ENCODE data around the gene C15orf62.

Gene C15orf62

DNA sequence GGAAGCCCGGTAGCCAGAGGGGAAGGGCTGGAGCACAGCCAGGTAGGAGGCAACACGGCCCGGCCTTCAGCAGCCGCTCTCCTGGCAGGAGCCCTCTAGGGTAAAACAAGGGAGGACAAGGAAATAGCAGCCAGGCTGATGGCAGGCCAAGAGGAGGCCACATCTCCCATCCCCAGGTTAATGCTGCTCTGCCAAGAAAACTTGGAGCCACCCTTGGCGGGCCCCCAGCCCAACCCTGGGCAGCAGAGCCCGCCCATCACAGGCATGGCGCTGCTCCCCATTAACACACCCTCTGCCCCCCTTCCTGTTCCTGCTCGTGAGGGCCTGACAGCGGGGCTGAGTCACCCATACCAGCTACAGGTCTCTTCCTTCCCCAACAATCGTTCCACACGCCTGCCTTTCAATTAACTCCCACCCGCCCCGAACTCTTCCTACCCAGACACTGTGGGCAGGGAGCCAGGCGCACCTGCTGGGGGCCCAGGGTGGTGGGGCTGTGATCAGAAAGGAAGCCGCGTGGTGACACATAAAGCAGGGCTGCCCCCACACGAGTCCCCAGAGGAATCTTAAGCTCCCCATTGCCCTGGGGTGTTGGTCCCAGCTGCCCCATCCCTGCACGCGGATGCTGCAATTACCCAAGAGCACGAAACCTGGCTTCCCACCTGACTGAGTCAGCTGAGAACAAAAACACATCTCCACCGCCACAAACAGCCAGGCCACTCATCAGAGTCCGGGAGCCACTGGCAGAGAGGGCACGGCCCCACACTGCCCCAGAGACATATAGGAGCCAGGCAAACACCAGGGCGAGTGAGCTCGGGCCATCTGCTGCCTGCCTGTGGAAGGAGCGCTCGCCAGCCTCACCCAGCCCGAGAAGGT is at the start of gene C15orf62:
Gene C15orf62 (plus strand): TSS at position 707 of the 873 bp plus-strand sequence. CDS start 516 bp downstream, outside the sequence.
- peak; percentile 19 for DNase-seq (ENCODE audit: low spot score)

GRCh38 chr15:40721701-40722100 is 48.1 kb upstream of the C15orf62 start:
- DNase-seq (ENCODE audit: low spot score): no peak

GRCh38 chr15:40722354-40722753 is 47.4 kb upstream of the C15orf62 start:
- DNase-seq (ENCODE audit: low spot score): no peak

DNA sequence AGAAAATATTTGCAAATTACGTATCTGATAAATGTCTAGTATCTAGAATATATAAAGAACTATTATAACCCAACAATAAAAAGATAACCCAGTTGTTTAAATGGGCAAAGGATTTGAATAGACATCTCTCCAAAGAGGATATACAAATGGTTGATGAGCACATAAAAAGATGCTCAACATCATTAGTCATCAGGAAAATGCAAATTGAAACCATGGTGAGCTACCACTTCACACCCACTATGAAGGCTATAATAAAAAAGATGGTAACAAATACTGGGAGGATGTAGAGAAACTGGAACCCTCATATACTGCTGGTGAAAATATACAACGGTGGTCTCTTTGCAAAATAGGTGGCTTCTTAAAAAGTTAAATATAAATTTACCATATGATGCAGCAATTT is 46.8 kb upstream of the C15orf62 start:
- DNase-seq (ENCODE audit: low spot score): no peak

- DNase-seq (ENCODE audit: low spot score): no peak
Measured at GRCh38 chr15:40723919-40724318, 45.9 kb upstream of the C15orf62 start.

DNA sequence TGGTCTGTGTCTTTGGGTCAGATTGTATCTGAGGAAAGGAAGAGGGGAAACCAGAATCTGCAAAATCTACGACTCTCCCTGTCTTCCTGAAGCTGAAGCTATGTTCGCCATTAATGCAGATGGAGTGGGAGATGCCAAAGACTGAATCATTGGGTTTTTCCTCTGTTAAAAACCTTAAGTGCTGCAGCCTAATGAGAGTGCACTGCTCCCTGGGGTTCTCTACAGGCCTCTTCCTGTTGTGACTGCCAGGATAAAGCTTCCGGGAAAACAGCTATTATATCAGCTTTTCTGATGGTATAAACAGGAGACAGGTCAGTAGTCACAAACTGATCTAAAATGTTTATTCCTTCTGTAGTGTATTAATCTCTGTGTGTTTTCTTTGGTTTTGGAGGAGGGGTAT is 38.7 kb upstream of the C15orf62 start:
- no peak for DNase-seq (ENCODE audit: low spot score)

GRCh38 chr15:40736575-40736974 is 33.2 kb upstream of the C15orf62 start:
- no peak for DNase-seq (ENCODE audit: low spot score)

DNA sequence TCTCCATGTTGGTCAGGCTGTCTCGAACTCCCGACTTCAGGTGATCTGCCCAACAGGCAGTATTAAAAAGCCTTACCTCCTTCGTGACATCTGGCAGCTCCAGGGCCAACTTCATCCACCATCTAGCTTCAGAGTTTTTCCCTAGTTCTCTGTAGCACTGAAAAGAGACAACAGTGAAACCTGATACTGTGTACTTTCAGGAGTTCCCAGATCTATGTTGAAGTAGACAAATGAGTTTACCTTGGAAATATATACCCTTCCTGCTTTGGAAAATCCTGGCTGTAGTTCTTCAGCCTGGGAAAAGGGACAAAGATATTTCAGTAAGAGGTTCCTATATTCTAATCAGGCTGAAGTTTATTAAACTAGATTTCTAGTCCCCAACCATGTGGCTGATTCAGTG is 32.7 kb upstream of the C15orf62 start:
- no peak for DNase-seq (ENCODE audit: low spot score)

DNA sequence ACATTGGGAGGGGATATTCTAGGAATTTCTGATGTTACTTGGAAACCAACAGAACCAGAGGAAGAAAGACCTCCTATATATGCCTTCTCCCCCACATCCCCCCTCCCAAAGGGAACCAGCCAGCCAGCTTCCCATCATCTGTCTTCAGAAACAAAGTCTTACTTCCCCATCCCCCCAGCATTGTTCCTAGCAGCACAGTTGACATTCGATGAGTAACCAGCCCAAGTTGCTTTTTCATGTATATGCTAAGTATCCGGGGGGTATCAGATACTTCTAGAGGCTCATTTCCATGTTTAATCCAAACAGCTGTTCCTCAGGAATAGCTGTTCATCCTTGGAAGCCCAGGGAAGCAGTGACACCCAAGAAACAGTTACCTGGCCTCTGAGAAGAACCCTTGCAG is 30.7 kb upstream of the C15orf62 start:
- no peak for DNase-seq (ENCODE audit: low spot score)

GRCh38 chr15:40739854-40740253 is 29.9 kb upstream of the C15orf62 start:
- no peak for DNase-seq (ENCODE audit: low spot score)

DNA sequence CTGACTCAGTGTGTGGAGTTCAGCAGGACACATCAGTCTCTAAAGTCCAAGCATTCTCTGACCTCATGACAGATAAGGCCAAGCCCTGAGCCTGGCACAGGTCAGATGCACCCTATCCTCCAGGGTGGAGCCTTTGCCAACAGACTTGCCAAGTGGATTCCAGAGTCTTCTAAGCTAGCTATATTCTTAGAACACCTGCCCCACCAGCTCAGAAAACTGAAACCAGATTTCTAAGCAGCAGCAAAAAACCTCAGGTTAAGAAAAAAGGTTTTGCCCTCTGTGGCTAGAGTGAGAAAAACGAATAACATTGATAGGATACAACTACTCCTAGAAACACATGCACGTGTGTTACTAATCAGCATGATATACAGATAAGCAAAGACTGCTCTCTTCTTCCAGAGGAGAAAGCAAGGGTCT is 26.3 kb upstream of the C15orf62 start:
- no peak for DNase-seq (ENCODE audit: low spot score)

GRCh38 chr15:40743921-40744814 is 25.6 kb upstream of the C15orf62 start:
- DNase-seq (ENCODE audit: low spot score): no peak

- DNase-seq (ENCODE audit: low spot score): no peak
Measured at GRCh38 chr15:40744815-40745152, 25.0 kb upstream of the C15orf62 start.

- DNase-seq (ENCODE audit: low spot score): no peak
Measured at GRCh38 chr15:40746916-40747418, 22.8 kb upstream of the C15orf62 start.

DNA sequence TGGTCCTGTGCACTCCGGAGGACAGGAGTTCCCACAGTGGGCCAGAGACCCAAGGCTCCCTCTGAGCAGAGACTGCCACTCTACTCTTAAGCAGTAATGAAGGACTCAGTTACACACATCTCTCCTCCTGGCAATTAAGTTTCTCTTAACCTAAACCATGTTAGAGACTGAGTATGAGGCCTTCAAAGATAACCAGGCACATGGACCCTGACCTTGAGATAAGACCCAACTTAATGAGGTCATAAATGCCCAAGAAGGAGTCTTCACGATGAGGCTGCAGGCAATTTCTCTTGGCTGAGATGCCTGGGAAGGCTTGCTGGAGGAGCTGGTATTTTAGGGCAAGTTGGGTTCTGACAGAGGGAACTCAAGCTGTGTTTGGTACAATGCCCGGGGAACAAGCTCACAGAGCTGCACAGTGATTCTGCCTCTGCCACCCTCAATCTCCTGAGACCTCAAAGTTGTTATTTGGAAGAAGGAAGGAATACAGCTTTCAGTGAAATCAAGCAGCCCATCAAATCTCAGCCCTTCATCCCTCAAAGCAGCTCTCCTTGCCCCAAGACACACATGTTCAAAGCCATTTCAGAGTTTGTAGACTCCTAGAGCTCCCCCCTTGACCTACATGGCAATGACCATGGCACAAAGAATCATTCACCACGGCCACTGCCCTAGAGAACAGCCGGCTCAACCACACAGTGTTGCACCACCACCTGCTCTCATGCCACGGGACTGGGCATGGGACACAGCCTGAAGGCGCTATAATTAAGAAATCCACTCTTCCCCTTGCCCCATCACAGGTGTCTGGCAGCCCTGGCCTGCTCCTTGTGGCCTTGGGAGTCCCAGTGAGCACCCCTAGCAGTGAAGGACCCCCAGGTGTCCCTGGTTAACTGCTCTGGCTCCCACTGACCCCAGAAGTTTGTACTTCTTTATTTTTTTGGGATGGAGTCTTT is 21.8 kb upstream of the C15orf62 start:
- DNase-seq (ENCODE audit: low spot score): no peak

- DNase-seq (ENCODE audit: low spot score): no peak
Measured at GRCh38 chr15:40749151-40749630, 20.6 kb upstream of the C15orf62 start.

DNA sequence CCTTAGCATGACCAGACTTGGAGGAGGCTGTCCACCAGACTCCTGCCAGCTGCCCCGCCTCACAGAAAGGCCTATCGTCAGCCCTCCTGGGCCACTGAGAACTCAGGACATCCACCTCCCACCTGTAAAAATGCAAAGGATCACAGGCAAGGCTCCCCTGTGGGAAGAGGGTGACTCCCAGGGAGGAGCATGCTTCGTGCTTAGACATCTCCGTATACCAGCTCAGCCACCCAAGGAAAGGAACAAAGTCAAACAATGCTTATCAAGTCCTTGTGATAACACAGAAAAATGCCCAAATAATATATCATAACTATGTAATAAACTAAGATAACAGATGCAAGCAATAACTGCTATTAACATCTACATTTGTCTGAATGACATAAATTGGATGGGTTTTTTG is 18.9 kb upstream of the C15orf62 start:
- DNase-seq (ENCODE audit: low spot score): no peak

GRCh38 chr15:40751745-40752144 is 18.0 kb upstream of the C15orf62 start:
- no peak for DNase-seq (ENCODE audit: low spot score)

GRCh38 chr15:40754574-40754882 is 15.3 kb upstream of the C15orf62 start:
- DNase-seq (ENCODE audit: low spot score): no peak

DNA sequence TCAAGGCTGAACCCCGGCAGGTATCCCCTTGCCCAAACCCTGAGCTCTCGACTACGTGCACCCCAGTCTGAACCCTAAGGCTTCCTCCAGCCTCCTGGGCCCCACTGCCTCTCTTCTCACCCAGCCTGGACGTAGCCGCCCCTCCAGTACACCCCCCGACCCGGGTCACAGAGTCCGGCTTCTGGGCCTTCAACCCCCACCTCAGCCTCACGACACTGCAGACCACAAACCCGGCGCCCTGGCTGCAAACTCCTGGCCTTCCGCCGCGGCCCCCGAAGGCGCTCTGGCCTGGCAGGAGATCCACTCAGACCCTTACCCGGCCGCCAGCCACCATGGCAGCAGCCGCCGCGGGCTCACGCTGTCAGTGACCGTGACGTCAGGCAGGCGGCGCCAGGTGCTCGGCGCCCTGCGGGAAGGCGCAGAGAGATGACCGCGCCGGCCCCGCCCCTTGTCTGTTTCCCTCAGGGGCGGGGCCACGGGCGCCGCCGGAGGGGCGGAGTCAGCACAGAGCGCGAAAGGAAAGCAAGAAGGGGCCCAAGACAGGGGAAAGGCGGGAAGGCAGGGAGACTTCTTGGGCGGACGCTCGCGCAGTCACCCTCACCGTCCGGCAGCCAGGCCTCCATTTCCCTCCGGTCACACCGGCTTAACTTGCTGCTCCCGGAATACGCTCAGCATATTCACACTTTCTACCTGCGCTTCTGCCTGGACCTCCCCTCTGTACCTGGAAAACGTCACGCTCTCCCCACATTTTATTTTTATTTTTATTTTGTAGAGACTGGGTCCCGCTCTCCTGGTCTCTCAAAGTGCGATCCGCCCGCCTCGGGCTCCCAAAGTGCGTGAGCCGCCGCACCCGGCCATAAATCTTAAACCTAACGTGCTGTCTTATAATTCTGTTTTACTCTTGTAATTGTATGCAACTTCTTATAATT is 14.6 kb upstream of the C15orf62 start, which contains the start of gene RMDN3:
Gene RMDN3 (minus strand): TSS at position 372 of the 929 bp plus-strand sequence. CDS start 471 bp downstream, outside the sequence.
- peak; percentile 91 for DNase-seq (ENCODE audit: low spot score)

Measured in pons (tissue), 1 donor.